CD4-positive, alpha-beta T cell (primary cell): Measurements from ENCODE around the gene LAMC2. TPM values are rescaled to one million over a fixed set of nuclear protein-coding genes. Genes with fewer than 3 reads are reported as not detected.

Experiments
- ATAC-seq: fragments of 200-7000 bp; cut with Tn5 transposase; one replicate; pipeline ENCODE4 v1.10.0; 2022; ENCODE audit warnings: mild to moderate bottlenecking; ENCODE audit not compliant: poor library complexity
- CTCF ChIA-PET: fragments of 350-600 bp; sonication (Branson Sonifier 250); formaldehyde crosslinking; loops from one replicate; lab custom pipeline; 2021; ENCODE audit warnings: antibody characterized with exemption, inconsistent platforms; lab: Charles Lee
- POLR2A ChIA-PET: fragments of 350-600 bp; sonication (Branson Sonifier 250); formaldehyde crosslinking; loops from one replicate; lab custom pipeline; 2021; ENCODE audit warnings: antibody characterized with exemption, inconsistent platforms; lab: Charles Lee
- DNase-seq, 14 experiments: peaks; one replicate each; pipeline ENCODE4 v3.0.0-alpha.2; 2013 to 2020; ENCODE audit warnings: mixed read lengths in 2 of 14
- H3K27ac ChIP-seq, 2 donors: one replicate each; pipeline versions ENCODE4 v1.5.1 to v1.7.0; 2013; ENCODE audit warnings: low read length in 2 of 2, low read depth in 1 of 2, mild to moderate bottlenecking in 1 of 2
- H3K27me3 ChIP-seq, 2 experiments: 1 replicate in 1 of 2; 2 replicates in 1 of 2; pipeline versions ENCODE4 v1.6.1 to v1.7.0; 2013; ENCODE audit warnings: low read length in 2 of 2, control low read depth in 1 of 2, mild to moderate bottlenecking in 1 of 2, moderate library complexity in 1 of 2; ENCODE audit not compliant: insufficient read depth in 2 of 2, control insufficient read depth in 1 of 2
- H3K36me3 ChIP-seq: one replicate; pipeline ENCODE4 v1.6.1; 2013; ENCODE audit warnings: low read length, control low read depth; ENCODE audit not compliant: insufficient read depth
- H3K4me1 ChIP-seq: one replicate; pipeline ENCODE4 v1.6.1; 2013; ENCODE audit warnings: low read length, control low read depth; ENCODE audit not compliant: insufficient read depth
- H3K4me3 ChIP-seq: one replicate; pipeline ENCODE4 v1.5.1; 2013; ENCODE audit warnings: mild to moderate bottlenecking, low read length, moderate library complexity
- H3K9me3 ChIP-seq, 2 experiments: 1 replicate in 1 of 2; 2 replicates in 1 of 2; pipeline versions ENCODE4 v1.6.1 to v1.7.0; 2013; ENCODE audit warnings: low read length in 2 of 2, mild to moderate bottlenecking in 2 of 2, control low read depth in 1 of 2, moderate library complexity in 1 of 2; ENCODE audit not compliant: control insufficient read depth in 1 of 2, insufficient read depth in 1 of 2
- H3K27ac Mint-ChIP-seq: one replicate; pipeline ENCODE4 v1.8.0; 2020; ENCODE audit warnings: mixed read lengths
- H3K27me3 Mint-ChIP-seq: one replicate; pipeline ENCODE4 v1.8.0; 2021; ENCODE audit warnings: mixed read lengths
- H3K36me3 Mint-ChIP-seq: one replicate; pipeline ENCODE4 v1.8.0; 2021; ENCODE audit warnings: low read depth, mixed read lengths
- H3K4me1 Mint-ChIP-seq: one replicate; pipeline ENCODE4 v1.8.0; 2021; ENCODE audit warnings: low read depth, mixed read lengths
- H3K4me3 Mint-ChIP-seq: one replicate; pipeline ENCODE4 v1.8.0; 2020; ENCODE audit warnings: mild to moderate bottlenecking, mixed read lengths
- H3K9me3 Mint-ChIP-seq: one replicate; pipeline ENCODE4 v1.8.0; 2020; ENCODE audit warnings: mixed read lengths
- CTCF ChIP-seq: fragments of 200-600 bp; IDR thresholded peaks from one replicate; pipeline ENCODE4 v1.8.0; 2022; ENCODE audit warnings: antibody characterized with exemption, mild to moderate bottlenecking
- intact Hi-C, 2 experiments: fragments of 100-400 bp; cut with DNase I in 1 of 2; cut with micrococcal nuclease in 1 of 2; formaldehyde crosslinking; loops; one replicate each; pipeline versions ENCODE4 v1.15.1 to v1.9.0; 2023 to 2025; cut with DNase I, micrococcal nuclease
- total RNA-seq, 174 experiments: library from RNA in 2 of 174; stranded (reverse) in 2 of 174; gene quantifications; one replicate each; pipeline ENCODE4 v1.2.3 and lab custom pipeline; 2021 to 2026

LAMC2 gene
- total RNA-seq, 2 experiments from 2014 or later = not detected

GRCh38 chr1:183277821-183278738 lies 92.0 kb downstream of the LAMC2 start:
- H3K36me3 Mint-ChIP-seq = no peaks in the 10 kb centered on the region
- no peak overlapping the region for H3K4me3 ChIP-seq
- ChIA-PET POLR2A (no interaction called here), CTCF (no interaction called here)
- H3K27me3 ChIP-seq = no peaks in the 10 kb centered on the region
- TF ChIP-seq CTCF = no peak
- peaks cover 5% of the 10 kb centered on the region for H3K4me1 ChIP-seq
- no peak overlapping the region for H3K27ac ChIP-seq
- H3K9me3 Mint-ChIP-seq = no peaks in the 10 kb centered on the region
- H3K4me1 Mint-ChIP-seq = no peaks in the 10 kb centered on the region
- ATAC-seq (no peak), DNase-seq (no peak)
- no peaks in the 10 kb centered on the region for H3K36me3 ChIP-seq
- intact Hi-C loops = no loop called here
- peaks cover 9% of the 10 kb centered on the region for H3K27me3 Mint-ChIP-seq
- no peak overlapping the region for H3K4me3 Mint-ChIP-seq
- no peaks in the 10 kb centered on the region for H3K9me3 ChIP-seq
- H3K27ac Mint-ChIP-seq = no peak overlapping the region

GRCh38 chr1:183278739-183279591 lies 92.9 kb downstream of the LAMC2 start:
- no peak overlapping the region for H3K27ac Mint-ChIP-seq
- intact Hi-C loops = no loop called here
- ATAC-seq (no peak), DNase-seq (no peak)
- no peak overlapping the region for H3K4me3 Mint-ChIP-seq
- H3K9me3 Mint-ChIP-seq = no peaks in the 10 kb centered on the region
- ChIA-PET CTCF (no interaction called here), POLR2A (no interaction called here)
- Histone ChIP-seq H3K27me3 (no peaks in the 10 kb centered on the region), H3K4me1 (peaks cover 5% of the 10 kb centered on the region), H3K36me3 (no peaks in the 10 kb centered on the region), H3K4me3 (no peak overlapping the region), H3K9me3 (no peaks in the 10 kb centered on the region), H3K27ac (no peak overlapping the region)
- no peak for TF ChIP-seq CTCF
- H3K4me1 Mint-ChIP-seq = no peaks in the 10 kb centered on the region
- H3K27me3 Mint-ChIP-seq = peaks cover 12% of the 10 kb centered on the region
- H3K36me3 Mint-ChIP-seq = no peaks in the 10 kb centered on the region

DNA sequence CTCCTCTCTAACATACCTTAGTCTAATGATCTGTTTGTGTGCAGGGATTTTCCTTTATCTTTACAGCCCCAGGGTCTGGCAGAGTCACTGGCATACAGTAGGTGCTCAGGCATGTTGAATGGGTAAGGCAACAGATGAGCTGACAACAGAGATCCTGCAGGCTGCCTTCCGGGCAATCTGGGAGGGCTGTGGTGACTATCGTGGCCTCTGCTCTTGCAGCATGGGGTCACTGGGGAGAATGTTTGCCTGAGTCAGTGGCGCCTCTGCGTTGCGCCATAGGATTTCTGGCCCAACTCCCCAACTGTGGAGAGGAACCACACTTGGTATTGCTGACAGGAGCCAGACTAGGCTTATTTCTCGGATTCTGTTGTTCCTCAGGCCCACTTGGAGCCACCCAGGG lies 93.8 kb downstream of the LAMC2 start:
- H3K9me3 Mint-ChIP-seq = no peaks in the 10 kb centered on the region
- intact Hi-C loops = loop anchor here in 1 of 2 experiments (2.0 to 5.0 kb wide), 3 partner anchors 267 to 637 kb away; no protein-coding TSS in a partner anchor
- peak in 2 of 14 experiments; percentile 47 to 62 for DNase-seq
- ATAC-seq = no peak
- no peak overlapping the region for H3K27ac ChIP-seq
- H3K4me3 ChIP-seq = no peak overlapping the region
- no peaks in the 10 kb centered on the region for H3K4me1 Mint-ChIP-seq
- H3K4me3 Mint-ChIP-seq = no peak overlapping the region
- H3K36me3 ChIP-seq = no peaks in the 10 kb centered on the region
- H3K4me1 ChIP-seq = peaks cover 5% of the 10 kb centered on the region
- POLR2A ChIA-PET = no interaction called here
- H3K9me3 ChIP-seq = no peaks in the 10 kb centered on the region
- CTCF ChIA-PET = no interaction called here
- no peak overlapping the region for H3K27ac Mint-ChIP-seq
- H3K27me3 Mint-ChIP-seq = peaks cover 16% of the 10 kb centered on the region
- no peak for TF ChIP-seq CTCF
- no peaks in the 10 kb centered on the region for H3K27me3 ChIP-seq
- H3K36me3 Mint-ChIP-seq = no peaks in the 10 kb centered on the region
